ENCODE results near the gene LRRC75A. TPM values are rescaled to one million over a fixed set of nuclear protein-coding genes. Genes with fewer than 3 reads are reported as not detected.

LRRC75A gene
- total and polyA plus RNA-seq, 2 of the 13 experiments (the other 11 are each of a cell fraction or from before 2014, with no cell fraction given), result 0.03 TPM; not detected in 1

DNA sequence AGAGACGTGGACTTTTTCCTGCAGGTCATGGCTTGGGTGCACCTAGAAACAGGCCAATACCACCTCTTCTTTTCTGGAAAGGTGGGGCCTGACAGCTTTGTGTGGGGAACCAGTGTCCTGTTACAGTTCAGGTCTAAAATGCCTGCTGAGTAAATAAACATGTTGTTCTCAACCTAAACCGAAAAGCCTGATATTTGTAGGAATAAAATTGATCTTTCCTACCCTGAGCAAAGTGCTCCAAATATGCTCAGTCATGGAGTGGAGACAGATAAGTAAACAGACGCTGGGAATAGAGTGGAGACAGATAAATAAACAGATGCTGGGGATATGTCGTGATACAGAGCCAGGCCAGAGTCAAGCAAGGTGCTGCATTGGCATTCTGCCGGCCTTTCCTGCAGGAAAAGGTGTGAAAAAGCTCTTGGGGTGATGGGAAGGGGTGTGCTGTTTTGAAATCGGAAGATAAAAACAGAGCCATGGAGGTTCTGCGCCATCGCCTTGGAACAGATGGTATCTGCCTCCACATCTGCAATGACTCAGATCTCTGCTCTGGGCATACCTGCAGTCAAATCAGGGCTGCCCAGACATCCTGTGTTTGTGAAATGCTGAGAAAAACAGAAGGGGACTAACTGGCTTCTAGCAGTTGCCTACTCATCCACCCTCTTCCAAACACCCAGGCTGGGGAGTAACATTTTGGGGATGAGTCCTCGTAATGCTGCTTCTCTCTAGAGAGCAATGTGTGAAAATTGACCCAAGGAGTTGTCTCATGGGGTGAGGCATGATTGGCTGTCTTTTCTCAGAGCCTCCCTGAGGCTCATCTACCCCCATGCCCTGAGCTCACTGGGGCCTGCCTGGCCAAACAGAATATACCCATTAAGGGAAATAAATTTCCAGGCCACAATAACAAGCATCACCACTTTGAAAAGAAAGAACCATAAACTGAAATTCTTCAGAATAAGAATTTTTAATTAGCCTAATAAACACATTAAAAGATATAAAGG, 93.4 kb downstream of the LRRC75A start (continued):
- TF ChIP-seq, protein P1, sequence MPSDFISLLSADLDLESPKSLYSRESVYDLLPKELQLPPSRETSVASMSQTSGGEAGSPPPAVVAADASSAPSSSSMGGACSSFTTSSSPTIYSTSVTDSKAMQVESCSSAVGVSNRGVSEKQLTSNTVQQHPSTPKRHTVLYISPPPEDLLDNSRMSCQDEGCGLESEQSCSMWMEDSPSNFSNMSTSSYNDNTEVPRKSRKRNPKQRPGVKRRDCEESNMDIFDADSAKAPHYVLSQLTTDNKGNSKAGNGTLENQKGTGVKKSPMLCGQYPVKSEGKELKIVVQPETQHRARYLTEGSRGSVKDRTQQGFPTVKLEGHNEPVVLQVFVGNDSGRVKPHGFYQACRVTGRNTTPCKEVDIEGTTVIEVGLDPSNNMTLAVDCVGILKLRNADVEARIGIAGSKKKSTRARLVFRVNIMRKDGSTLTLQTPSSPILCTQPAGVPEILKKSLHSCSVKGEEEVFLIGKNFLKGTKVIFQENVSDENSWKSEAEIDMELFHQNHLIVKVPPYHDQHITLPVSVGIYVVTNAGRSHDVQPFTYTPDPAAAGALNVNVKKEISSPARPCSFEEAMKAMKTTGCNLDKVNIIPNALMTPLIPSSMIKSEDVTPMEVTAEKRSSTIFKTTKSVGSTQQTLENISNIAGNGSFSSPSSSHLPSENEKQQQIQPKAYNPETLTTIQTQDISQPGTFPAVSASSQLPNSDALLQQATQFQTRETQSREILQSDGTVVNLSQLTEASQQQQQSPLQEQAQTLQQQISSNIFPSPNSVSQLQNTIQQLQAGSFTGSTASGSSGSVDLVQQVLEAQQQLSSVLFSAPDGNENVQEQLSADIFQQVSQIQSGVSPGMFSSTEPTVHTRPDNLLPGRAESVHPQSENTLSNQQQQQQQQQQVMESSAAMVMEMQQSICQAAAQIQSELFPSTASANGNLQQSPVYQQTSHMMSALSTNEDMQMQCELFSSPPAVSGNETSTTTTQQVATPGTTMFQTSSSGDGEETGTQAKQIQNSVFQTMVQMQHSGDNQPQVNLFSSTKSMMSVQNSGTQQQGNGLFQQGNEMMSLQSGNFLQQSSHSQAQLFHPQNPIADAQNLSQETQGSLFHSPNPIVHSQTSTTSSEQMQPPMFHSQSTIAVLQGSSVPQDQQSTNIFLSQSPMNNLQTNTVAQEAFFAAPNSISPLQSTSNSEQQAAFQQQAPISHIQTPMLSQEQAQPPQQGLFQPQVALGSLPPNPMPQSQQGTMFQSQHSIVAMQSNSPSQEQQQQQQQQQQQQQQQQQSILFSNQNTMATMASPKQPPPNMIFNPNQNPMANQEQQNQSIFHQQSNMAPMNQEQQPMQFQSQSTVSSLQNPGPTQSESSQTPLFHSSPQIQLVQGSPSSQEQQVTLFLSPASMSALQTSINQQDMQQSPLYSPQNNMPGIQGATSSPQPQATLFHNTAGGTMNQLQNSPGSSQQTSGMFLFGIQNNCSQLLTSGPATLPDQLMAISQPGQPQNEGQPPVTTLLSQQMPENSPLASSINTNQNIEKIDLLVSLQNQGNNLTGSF (CRISPR knock-in tag; IDR thresholded peaks at IDR 0.05), result no peak
- TF ChIP-seq TEAD3 (CRISPR knock-in tag; optimal IDR thresholded peaks at IDR 0.05; ENCODE audit: borderline replicate concordance) (peak; percentile 17), DMAP1 (CRISPR knock-in tag; IDR thresholded peaks at IDR 0.05) (no peak), SMARCC2 (IDR thresholded peaks at IDR 0.05) (no peak), PCBP2 (optimal IDR thresholded peaks at IDR 0.05; ENCODE audit: low read depth, low read length, poor library complexity, severe bottlenecking) (no peak), HOXA9 (CRISPR knock-in tag; IDR thresholded peaks at IDR 0.05; ENCODE audit: borderline replicate concordance) (peak; percentile 36; the same call in 1 of the 2 replicates), ZNF850 (CRISPR knock-in tag; conservative IDR thresholded peaks at IDR 0.05) (no peak), ZNF703 (CRISPR knock-in tag; IDR thresholded peaks at IDR 0.05; ENCODE audit: borderline replicate concordance) (no peak), ZSCAN25 (CRISPR knock-in tag; IDR thresholded peaks at IDR 0.05) (no peak), SOX6 (IDR thresholded peaks at IDR 0.05) (no peak), SOX6 (CRISPR knock-in tag; IDR thresholded peaks at IDR 0.05) (peak; percentile 38)
- TF ChIP-seq, protein P2, sequence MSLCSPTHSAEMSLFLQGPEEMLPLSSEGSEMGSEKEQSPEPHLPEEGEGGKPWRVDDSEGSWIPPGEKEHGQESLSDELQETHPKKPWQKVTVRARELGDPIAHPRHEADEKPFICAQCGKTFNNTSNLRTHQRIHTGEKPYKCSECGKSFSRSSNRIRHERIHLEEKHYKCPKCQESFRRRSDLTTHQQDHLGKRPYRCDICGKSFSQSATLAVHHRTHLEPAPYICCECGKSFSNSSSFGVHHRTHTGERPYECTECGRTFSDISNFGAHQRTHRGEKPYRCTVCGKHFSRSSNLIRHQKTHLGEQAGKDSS (CRISPR knock-in tag; IDR thresholded peaks at IDR 0.05; ENCODE audit: borderline replicate concordance, low read depth), result no peak
- TF ChIP-seq, protein P3, sequence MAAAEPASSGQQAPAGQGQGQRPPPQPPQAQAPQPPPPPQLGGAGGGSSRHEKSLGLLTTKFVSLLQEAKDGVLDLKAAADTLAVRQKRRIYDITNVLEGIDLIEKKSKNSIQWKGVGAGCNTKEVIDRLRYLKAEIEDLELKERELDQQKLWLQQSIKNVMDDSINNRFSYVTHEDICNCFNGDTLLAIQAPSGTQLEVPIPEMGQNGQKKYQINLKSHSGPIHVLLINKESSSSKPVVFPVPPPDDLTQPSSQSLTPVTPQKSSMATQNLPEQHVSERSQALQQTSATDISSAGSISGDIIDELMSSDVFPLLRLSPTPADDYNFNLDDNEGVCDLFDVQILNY (CRISPR knock-in tag; conservative IDR thresholded peaks at IDR 0.05), result no peak
- TF ChIP-seq, protein P4, sequence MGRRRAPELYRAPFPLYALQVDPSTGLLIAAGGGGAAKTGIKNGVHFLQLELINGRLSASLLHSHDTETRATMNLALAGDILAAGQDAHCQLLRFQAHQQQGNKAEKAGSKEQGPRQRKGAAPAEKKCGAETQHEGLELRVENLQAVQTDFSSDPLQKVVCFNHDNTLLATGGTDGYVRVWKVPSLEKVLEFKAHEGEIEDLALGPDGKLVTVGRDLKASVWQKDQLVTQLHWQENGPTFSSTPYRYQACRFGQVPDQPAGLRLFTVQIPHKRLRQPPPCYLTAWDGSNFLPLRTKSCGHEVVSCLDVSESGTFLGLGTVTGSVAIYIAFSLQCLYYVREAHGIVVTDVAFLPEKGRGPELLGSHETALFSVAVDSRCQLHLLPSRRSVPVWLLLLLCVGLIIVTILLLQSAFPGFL (CRISPR knock-in tag; IDR thresholded peaks at IDR 0.05), result no peak
- TF ChIP-seq, protein P5, sequence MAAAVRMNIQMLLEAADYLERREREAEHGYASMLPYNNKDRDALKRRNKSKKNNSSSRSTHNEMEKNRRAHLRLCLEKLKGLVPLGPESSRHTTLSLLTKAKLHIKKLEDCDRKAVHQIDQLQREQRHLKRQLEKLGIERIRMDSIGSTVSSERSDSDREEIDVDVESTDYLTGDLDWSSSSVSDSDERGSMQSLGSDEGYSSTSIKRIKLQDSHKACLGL (CRISPR knock-in tag; IDR thresholded peaks at IDR 0.05), result no peak
- TF ChIP-seq, protein P6, sequence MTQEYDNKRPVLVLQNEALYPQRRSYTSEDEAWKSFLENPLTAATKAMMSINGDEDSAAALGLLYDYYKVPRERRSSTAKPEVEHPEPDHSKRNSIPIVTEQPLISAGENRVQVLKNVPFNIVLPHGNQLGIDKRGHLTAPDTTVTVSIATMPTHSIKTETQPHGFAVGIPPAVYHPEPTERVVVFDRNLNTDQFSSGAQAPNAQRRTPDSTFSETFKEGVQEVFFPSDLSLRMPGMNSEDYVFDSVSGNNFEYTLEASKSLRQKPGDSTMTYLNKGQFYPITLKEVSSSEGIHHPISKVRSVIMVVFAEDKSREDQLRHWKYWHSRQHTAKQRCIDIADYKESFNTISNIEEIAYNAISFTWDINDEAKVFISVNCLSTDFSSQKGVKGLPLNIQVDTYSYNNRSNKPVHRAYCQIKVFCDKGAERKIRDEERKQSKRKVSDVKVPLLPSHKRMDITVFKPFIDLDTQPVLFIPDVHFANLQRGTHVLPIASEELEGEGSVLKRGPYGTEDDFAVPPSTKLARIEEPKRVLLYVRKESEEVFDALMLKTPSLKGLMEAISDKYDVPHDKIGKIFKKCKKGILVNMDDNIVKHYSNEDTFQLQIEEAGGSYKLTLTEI (CRISPR knock-in tag; conservative IDR thresholded peaks at IDR 0.05), result no peak
